H1 (cell line): ENCODE measurements around the gene KLHL1. TPM values are rescaled to one million over a fixed set of nuclear protein-coding genes. Genes with fewer than 3 reads are reported as not detected.

Experiments used
- BACH1 ChIP-seq: IDR thresholded peaks from 2 replicates; pipeline ENCODE4 v1.6.1; 2012; ENCODE audit warnings: low read length, improper control_type of control experiment
- CHD7 ChIP-seq: fragments of 300-600 bp; sonication (generic); IDR thresholded peaks from 2 replicates; pipeline ENCODE4 v1.7.1; 2012; ENCODE audit warnings: low read length, moderate library complexity, mild to moderate bottlenecking, inconsistent platforms; ENCODE audit not compliant: insufficient replicate concordance
- CREB1 ChIP-seq: IDR thresholded peaks from 2 replicates; pipeline ENCODE4 v1.6.1; 2012; ENCODE audit warnings: inconsistent platforms
- EGR1 ChIP-seq: IDR thresholded peaks from 2 replicates; pipeline ENCODE4 v1.6.1; 2011; ENCODE audit warnings: low read depth, low read length, borderline replicate concordance
- NRF1 ChIP-seq: IDR thresholded peaks from 2 replicates; pipeline ENCODE4 v1.6.1; 2011; ENCODE audit warnings: mild to moderate bottlenecking, low read depth, low read length, improper control_type of control experiment
- POU5F1 ChIP-seq: IDR thresholded peaks from 2 replicates; pipeline ENCODE4 v1.6.1; 2011; ENCODE audit warnings: low read depth, mild to moderate bottlenecking, low read length, moderate library complexity
- RXRA ChIP-seq: IDR thresholded peaks from 2 replicates; pipeline ENCODE4 v1.6.1; 2011; ENCODE audit warnings: low read depth, mild to moderate bottlenecking, low read length, moderate library complexity; ENCODE audit not compliant: insufficient read depth
- SRF ChIP-seq: IDR thresholded peaks from 2 replicates; pipeline ENCODE4 v1.6.1; 2011; ENCODE audit warnings: mild to moderate bottlenecking, low read depth, low read length, moderate library complexity
- TAF7 ChIP-seq: optimal IDR thresholded peaks from 2 replicates; pipeline ENCODE3; 2011; ENCODE audit warnings: low read depth, mild to moderate bottlenecking, inconsistent platforms, low read length, moderate library complexity, borderline replicate concordance
- TCF12 ChIP-seq: IDR thresholded peaks from 2 replicates; pipeline ENCODE4 v1.6.1; 2011; ENCODE audit warnings: low read depth, mild to moderate bottlenecking, low read length
- TEAD4 ChIP-seq: IDR thresholded peaks from 2 replicates; pipeline ENCODE4 v1.6.1; 2012; ENCODE audit warnings: low read depth, low read length, inconsistent platforms, mixed read lengths
- polyA plus RNA-seq, 7 experiments: library from polyadenylated mRNA; depleted of rRNA in 3 of 7; stranded (reverse) in 5 of 7; unstranded in 2 of 7; fragments of >200 nt in 5 of 7; fragments of 200-250 nt in 2 of 7; gene quantifications; 1 replicate in 5 of 7; 2 replicates in 1 of 7; 4 replicates in 1 of 7; pipeline versions ENCODE4 v1.2.1 to v1.2.3, GENCODE V29; 2011 to 2013; ENCODE audit warnings: missing spikeins in 2 of 7, mixed read lengths in 2 of 7
- total RNA-seq: library from RNA; stranded (reverse); fragmentation: NEBNext Ultra II Directional; extraction: Animal tissue kit (Norgen Biotek cat#: 25700); gene quantifications from 2 replicates; pipeline ENCODE4 v1.2.1, GENCODE V29; 2021

KLHL1 gene
- total and polyA plus RNA-seq, 2 of the 8 experiments (the other 6 are each of a cell fraction or from before 2014, with no cell fraction given): not detected

- no peak for TF ChIP-seq CHD7
- TF ChIP-seq TCF12: no peak
- no peak for TF ChIP-seq SRF
- no peak for TF ChIP-seq BACH1
- no peak for TF ChIP-seq RXRA
- no peak for TF ChIP-seq CREB1
- no peak for TF ChIP-seq POU5F1
- no peak for TF ChIP-seq TEAD4
- no peak for TF ChIP-seq TAF7
- TF ChIP-seq EGR1: no peak
- no peak for TF ChIP-seq NRF1
- TF ChIP-seq, all 59 proteins: peak for 0
Measured at GRCh38 chr13:69956349-69956748, 151.9 kb downstream of the KLHL1 start (continued).
